Right lobe of liver (tissue), 6 donors: ENCODE measurements around the gene RNGTT. TPM values are rescaled to one million over a fixed set of nuclear protein-coding genes. Genes with fewer than 3 reads are reported as not detected.
"Not testable (repeated sequence)": the region's sequence is repeated elsewhere in the genome, so short reads cannot be mapped to it uniquely, and the experiment has no call there.

Source experiments
- ATAC-seq, 4 donors: fragments of 200-7000 bp; cut with Tn5 transposase; one replicate each; pipeline ENCODE4 v1.9.1; 2020; ENCODE audit warnings: mild to moderate bottlenecking in 4 of 4, moderate library complexity in 4 of 4
- DNase-seq, 3 donors: peaks; one replicate each; pipeline ENCODE4 v3.0.0-alpha.2; 2020
- H3K27ac ChIP-seq, 3 donors: fragments of 200-600 bp; one replicate each; pipeline ENCODE4 v1.8.0; 2022
- H3K27me3 ChIP-seq, 2 donors: fragments of 200-600 bp; one replicate each; pipeline ENCODE4 v1.8.0; 2022
- H3K36me3 ChIP-seq, 4 donors: fragments of 200-600 bp; sonication (generic) in 1 of 4; one replicate each; pipeline versions ENCODE4 v1.5.1 to v1.8.0; 2017 to 2022; ENCODE audit warnings: control low read depth in 1 of 4
- H3K4me1 ChIP-seq, 4 donors: fragments of 200-600 bp; sonication (generic) in 1 of 4; one replicate each; pipeline versions ENCODE4 v1.5.1 to v1.8.0; 2017 to 2022; ENCODE audit warnings: control low read depth in 1 of 4
- H3K4me3 ChIP-seq, 3 donors: fragments of 200-600 bp; one replicate each; pipeline ENCODE4 v1.8.0; 2022
- H3K9me3 ChIP-seq, 4 donors: fragments of 200-600 bp; sonication (generic) in 1 of 4; one replicate each; pipeline versions ENCODE4 v1.5.1 to v1.8.0; 2017 to 2022; ENCODE audit warnings: control low read depth in 1 of 4
- CTCF ChIP-seq, 4 donors: fragments of 200-600 bp in 3 of 4; fragments of 450-650 bp in 1 of 4; IDR thresholded peaks; one replicate each; pipeline versions ENCODE4 v1.5.1 to v1.8.0; 2016 to 2022; ENCODE audit warnings: antibody characterized with exemption in 4 of 4, mild to moderate bottlenecking in 2 of 4
- POLR2A ChIP-seq: fragments of 450-650 bp; IDR thresholded peaks from one replicate; pipeline ENCODE4 v1.6.1; 2017; ENCODE audit warnings: antibody characterized with exemption, mild to moderate bottlenecking
- WGBS: methylation state at CpG from one replicate; pipeline ENCODE4 v1.1.6; 2018; ENCODE audit warnings: low coverage, low lambda C conversion rate; ENCODE audit not compliant: insufficient coverage; ENCODE audit errors: missing lambda C conversion rate; 5-methylcytosine and 5-hydroxymethylcytosine counted together
- intact Hi-C, 2 donors: fragments of 100-400 bp; cut with DNase I; formaldehyde crosslinking; loops; one replicate each; pipeline versions ENCODE4 v1.11.2 to v1.14.1; 2022
- total RNA-seq, 6 experiments: library from RNA; depleted of rRNA in 2 of 6; stranded (reverse); fragments of >200 nt in 2 of 6; fragmentation: NEBNext Ultra II Directional in 3 of 6; extraction: Animal tissue kit (Norgen Biotek cat#: 25700) in 3 of 6; gene quantifications; one replicate each; pipeline versions ENCODE4 v1.1.0 to v1.2.4, GENCODE V29; 2016 to 2023
- donor health status: DM: no; HTN: yes; CAD: no.
- donor health status: DM: no; HTN: no; CAD: no.
- donor health status: DM: no; HTN: no; CAD: no.
- donor health status: DM: no; HTN: yes; CAD: no.
- donor health status: DM: no; HTN: yes; CAD: no.

Gene RNGTT
- total RNA-seq, 6 experiments from 2014 or later = 5.7 to 11.2 (median 6.5) TPM

GRCh38 chr6:88952065-88952704 is 11.2 kb downstream of the RNGTT start:
- Histone ChIP-seq H3K27me3 (no peaks in the 10 kb centered on the region), H3K4me3 (no peak overlapping the region), H3K36me3 (no peaks in the 10 kb centered on the region), H3K27ac (no peak overlapping the region), H3K4me1 (no peaks in the 10 kb centered on the region), H3K9me3 (no peaks in the 10 kb centered on the region)
- intact Hi-C loops = no loop called here
- 100% methylated on average over 1 of the region's 1 CpG for WGBS
- DNase-seq (no peak), ATAC-seq (no peak)
- TF ChIP-seq POLR2A (no peak), CTCF (IDR thresholded peaks at IDR 0.05) (no peak)

DNA sequence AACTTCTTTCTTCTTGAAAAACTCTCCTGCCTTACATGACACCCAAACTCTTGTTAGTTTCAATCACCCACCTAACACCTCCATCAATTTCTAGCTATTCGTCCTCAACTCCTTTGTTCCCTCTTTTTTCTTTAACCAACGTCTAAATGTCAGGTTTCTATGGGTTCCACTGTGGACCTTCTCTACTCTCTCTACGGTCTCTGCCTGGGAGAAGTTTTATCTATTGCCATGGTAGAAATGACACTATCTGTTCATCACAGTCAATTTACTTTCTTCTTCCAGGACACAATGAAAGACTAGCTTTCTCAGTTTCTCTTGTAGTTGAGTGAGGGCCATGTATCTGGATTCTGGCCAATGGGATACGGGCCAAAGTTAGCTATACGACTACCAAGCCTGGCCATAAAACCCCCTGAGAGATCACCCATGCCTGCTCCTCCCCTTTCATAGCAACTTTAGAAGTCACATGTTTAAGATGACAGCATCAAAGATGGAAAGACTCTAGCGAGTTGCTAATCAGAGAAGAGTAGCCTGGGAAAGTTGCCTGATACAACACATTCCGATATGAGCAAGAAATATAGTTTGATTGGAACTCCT is 17.9 kb downstream of the RNGTT start:
- DNase-seq (no peak), ATAC-seq (no peak)
- TF ChIP-seq CTCF (IDR thresholded peaks at IDR 0.05) (no peak), POLR2A (no peak)
- Histone ChIP-seq H3K4me1 (no peaks in the 10 kb centered on the region), H3K27ac (no peak overlapping the region), H3K4me3 (no peak overlapping the region), H3K36me3 (no peaks in the 10 kb centered on the region), H3K9me3 (no peaks in the 10 kb centered on the region), H3K27me3 (no peaks in the 10 kb centered on the region)
- intact Hi-C loops = no loop called here
- 90% methylated on average over 7 of the region's 7 CpGs for WGBS

DNA sequence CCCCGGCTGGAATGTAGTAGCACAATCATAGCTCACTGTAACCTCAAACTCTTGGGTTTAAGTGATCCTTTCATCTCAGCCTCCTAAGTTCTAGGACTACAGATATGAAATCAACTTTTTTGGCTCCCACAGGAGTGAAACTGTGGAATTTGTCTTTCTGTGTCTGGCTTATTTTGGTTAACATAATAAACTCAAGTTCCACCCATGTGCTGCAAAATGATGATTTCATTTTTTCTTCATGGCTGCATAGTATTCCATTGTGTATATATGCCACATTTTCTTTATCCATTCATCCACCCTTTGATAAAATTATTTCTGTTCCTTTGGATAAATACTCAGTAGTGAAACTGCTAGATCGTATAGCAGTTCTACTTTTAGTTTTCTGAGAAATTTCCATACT is 29.9 kb downstream of the RNGTT start:
- no peak for DNase-seq
- TF ChIP-seq CTCF (IDR thresholded peaks at IDR 0.05) = no peak
- no peak for TF ChIP-seq POLR2A
- no peak for ATAC-seq

GRCh38 chr6:88932019-88932418 is 31.4 kb downstream of the RNGTT start:
- H3K27me3 ChIP-seq, H3K36me3 ChIP-seq, intact Hi-C loops, DNase-seq, H3K4me3 ChIP-seq, ATAC-seq, H3K9me3 ChIP-seq, H3K27ac ChIP-seq, H3K4me1 ChIP-seq: not testable (repeated sequence)
- WGBS = 100% methylated on average over 3 of the region's 5 CpGs

More for the DNA sequence above, 29.9 kb downstream of the RNGTT start:
- 100% methylated on average over 2 of the region's 2 CpGs for WGBS
- intact Hi-C loops = no loop called here
- H3K4me3 ChIP-seq = no peak overlapping the region
- H3K36me3 ChIP-seq = no peaks in the 10 kb centered on the region
- H3K9me3 ChIP-seq = no peaks in the 10 kb centered on the region
- H3K27ac ChIP-seq = no peak overlapping the region
- no peaks in the 10 kb centered on the region for H3K27me3 ChIP-seq
- no peaks in the 10 kb centered on the region for H3K4me1 ChIP-seq

- peak in 2 of 4 donors; percentile 17 to 46 for ATAC-seq
- 95% methylated on average over 4 of the region's 4 CpGs for WGBS
- TF ChIP-seq CTCF (IDR thresholded peaks at IDR 0.05) = no peak
- no peak for TF ChIP-seq POLR2A
- H3K4me1 ChIP-seq = peaks cover 0 to 16% (median 4%) of the 10 kb centered on the region in 4 donors
- H3K4me3 ChIP-seq = no peak overlapping the region
- no peak for DNase-seq
- intact Hi-C loops = no loop called here
- H3K27ac ChIP-seq = no peak overlapping the region
- no peaks in the 10 kb centered on the region for H3K9me3 ChIP-seq
- H3K27me3 ChIP-seq = no peaks in the 10 kb centered on the region
- no peaks in the 10 kb centered on the region for H3K36me3 ChIP-seq
Measured at GRCh38 chr6:88922775-88923548, 40.5 kb downstream of the RNGTT start.
